Activated T-cell treated with anti-CD3 and anti-CD28 coated beads, Interleukin-2, amount 50 U/mL, for 4 hours (primary cell): ENCODE data around the gene PLA2G7. TPM values are rescaled to one million over a fixed set of nuclear protein-coding genes. Genes with fewer than 3 reads are reported as not detected.

Experiments
- ATAC-seq, 2 donors: fragments of 200-7000 bp; cut with Tn5 transposase; one replicate each; pipeline ENCODE4 v1.10.0; 2021
- DNase-seq: peaks from one replicate; pipeline ENCODE4 v3.0.0-alpha.2; 2020
- H3K27me3 Mint-ChIP-seq: one replicate; pipeline ENCODE4 v1.8.0; 2021; ENCODE audit warnings: low read depth, mixed read lengths
- H3K36me3 Mint-ChIP-seq: one replicate; pipeline ENCODE4 v1.8.0; 2022; ENCODE audit warnings: mixed read lengths; ENCODE audit not compliant: insufficient read depth
- H3K4me1 Mint-ChIP-seq: one replicate; pipeline ENCODE4 v1.8.0; 2021; ENCODE audit warnings: low read depth, mixed read lengths
- H3K4me3 Mint-ChIP-seq: one replicate; pipeline ENCODE4 v1.8.0; 2021; ENCODE audit warnings: mild to moderate bottlenecking, moderate library complexity, mixed read lengths
- H3K9me3 Mint-ChIP-seq: one replicate; pipeline ENCODE4 v1.8.0; 2021; ENCODE audit warnings: mixed read lengths
- total RNA-seq, 3 donors: library from RNA; stranded (reverse); gene quantifications; one replicate each; pipeline ENCODE4 v1.2.1, GENCODE V29; 2021

Gene PLA2G7
- total RNA-seq, 3 donors from 2014 or later, result not detected

- DNase-seq (no peak), ATAC-seq (no peak)
- Mint-ChIP-seq H3K9me3 (no peaks in the 10 kb centered on the region), H3K27me3 (peaks cover 60% of the 10 kb centered on the region), H3K36me3 (no peaks in the 10 kb centered on the region), H3K4me1 (peaks cover 8% of the 10 kb centered on the region), H3K4me3 (no peak overlapping the region)
These were observed 501 bp upstream of the PLA2G7 start for GRCh38 chr6:46735720-46736031.

- Mint-ChIP-seq H3K27me3 (peaks cover 60% of the 10 kb centered on the region), H3K4me3 (no peak overlapping the region), H3K4me1 (peaks cover 8% of the 10 kb centered on the region), H3K36me3 (no peaks in the 10 kb centered on the region), H3K9me3 (no peaks in the 10 kb centered on the region)
- ATAC-seq (no peak), DNase-seq (no peak)
These were observed 1.8 kb downstream of the PLA2G7 start for GRCh38 chr6:46733341-46733801.

DNA sequence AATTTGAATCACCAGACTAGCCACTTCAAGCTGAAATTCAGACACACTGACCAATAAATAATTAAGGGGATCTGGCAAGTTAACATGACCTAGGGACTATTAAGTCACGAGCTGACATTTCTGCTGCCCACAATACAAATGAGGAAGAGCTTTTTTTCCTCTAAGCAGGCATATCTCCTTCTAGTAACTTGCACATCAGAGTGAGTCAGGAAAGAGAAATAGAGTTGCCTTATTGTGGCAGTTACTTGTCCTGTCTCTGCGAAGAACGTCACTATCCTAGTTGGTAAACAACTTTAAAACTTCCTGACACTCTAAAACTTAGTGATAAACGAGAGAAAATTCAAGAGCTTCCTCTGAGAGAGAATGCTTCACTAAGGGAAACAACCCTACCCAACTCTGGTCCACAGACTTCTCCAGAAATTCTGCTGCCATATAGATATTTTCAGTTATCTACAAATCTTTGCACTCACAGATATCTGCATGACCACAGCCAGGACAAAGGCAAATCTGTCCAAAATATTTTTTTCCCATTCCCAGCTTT, 4.2 kb downstream of the PLA2G7 start:
- DNase-seq (no peak), ATAC-seq (no peak)
- H3K27me3 Mint-ChIP-seq, result peaks cover 52% of the 10 kb centered on the region
- H3K9me3 Mint-ChIP-seq, result no peaks in the 10 kb centered on the region
- no peaks in the 10 kb centered on the region for H3K36me3 Mint-ChIP-seq
- H3K4me1 Mint-ChIP-seq, result peaks cover 8% of the 10 kb centered on the region
- H3K4me3 Mint-ChIP-seq, result no peak overlapping the region

- no peak for ATAC-seq
These were observed 5.3 kb downstream of the PLA2G7 start for GRCh38 chr6:46729787-46730326.

GRCh38 chr6:46720401-46720800, 14.8 kb downstream of the PLA2G7 start:
- H3K4me3 Mint-ChIP-seq, result no peak overlapping the region
- ATAC-seq, result no peak
- H3K36me3 Mint-ChIP-seq, result no peaks in the 10 kb centered on the region
- H3K4me1 Mint-ChIP-seq, result no peaks in the 10 kb centered on the region
- H3K9me3 Mint-ChIP-seq, result no peaks in the 10 kb centered on the region
- peaks cover 33% of the 10 kb centered on the region for H3K27me3 Mint-ChIP-seq
- DNase-seq, result no peak

More at GRCh38 chr6:46729787-46730326, 5.3 kb downstream of the PLA2G7 start:
- no peak for DNase-seq
- no peaks in the 10 kb centered on the region for H3K9me3 Mint-ChIP-seq
- peaks cover 47% of the 10 kb centered on the region for H3K27me3 Mint-ChIP-seq
- H3K36me3 Mint-ChIP-seq, result no peaks in the 10 kb centered on the region
- no peak overlapping the region for H3K4me3 Mint-ChIP-seq
- H3K4me1 Mint-ChIP-seq, result peaks cover 5% of the 10 kb centered on the region

GRCh38 chr6:46719099-46719498, 16.1 kb downstream of the PLA2G7 start:
- Mint-ChIP-seq H3K27me3 (peaks cover 27% of the 10 kb centered on the region), H3K9me3 (no peaks in the 10 kb centered on the region), H3K36me3 (no peaks in the 10 kb centered on the region), H3K4me1 (no peaks in the 10 kb centered on the region), H3K4me3 (no peak overlapping the region)
- DNase-seq, result no peak
- ATAC-seq, result peak in 1 of 2 donors; percentile 25

GRCh38 chr6:46715141-46715540, 20.0 kb downstream of the PLA2G7 start:
- Mint-ChIP-seq H3K4me1 (no peaks in the 10 kb centered on the region), H3K9me3 (no peaks in the 10 kb centered on the region), H3K4me3 (no peak overlapping the region), H3K27me3 (peaks cover 16% of the 10 kb centered on the region), H3K36me3 (no peaks in the 10 kb centered on the region)
- DNase-seq, result no peak
- ATAC-seq, result no peak

DNA sequence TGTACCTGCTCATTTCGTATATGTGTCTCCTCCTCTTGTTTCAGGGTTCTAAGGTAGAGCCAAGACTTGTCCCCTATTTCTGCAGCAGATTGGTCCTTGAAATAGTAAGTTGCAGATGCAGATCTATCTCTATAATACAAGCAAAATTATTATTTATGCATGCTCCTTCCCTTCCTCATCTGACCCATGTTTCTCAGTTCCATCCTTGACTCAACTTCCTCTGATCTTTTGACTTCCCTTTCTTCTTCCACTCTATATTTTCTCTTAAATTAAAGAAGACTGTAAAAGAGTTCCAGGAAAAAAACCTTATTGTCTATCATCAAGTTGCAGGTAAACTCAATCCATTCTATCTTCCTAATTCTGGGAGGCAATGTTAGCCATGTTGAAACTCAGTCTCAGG, 23.7 kb downstream of the PLA2G7 start:
- Mint-ChIP-seq H3K9me3 (no peaks in the 10 kb centered on the region), H3K27me3 (peaks cover 16% of the 10 kb centered on the region)
- no peak for ATAC-seq

GRCh38 chr6:46706464-46706863, 28.7 kb downstream of the PLA2G7 start:
- Mint-ChIP-seq H3K4me3 (no peak overlapping the region), H3K36me3 (no peaks in the 10 kb centered on the region), H3K9me3 (no peaks in the 10 kb centered on the region), H3K4me1 (no peaks in the 10 kb centered on the region), H3K27me3 (peaks cover 25% of the 10 kb centered on the region)
- ATAC-seq, result no peak
- DNase-seq, result no peak

More for the DNA sequence above, 23.7 kb downstream of the PLA2G7 start:
- Mint-ChIP-seq H3K36me3 (no peaks in the 10 kb centered on the region), H3K4me3 (no peak overlapping the region), H3K4me1 (no peaks in the 10 kb centered on the region)
- no peak for DNase-seq

- no peak for ATAC-seq
- no peaks in the 10 kb centered on the region for H3K9me3 Mint-ChIP-seq
These were observed 30.6 kb downstream of the PLA2G7 start for GRCh38 chr6:46704562-46704961.

GRCh38 chr6:46699970-46700369, 35.2 kb downstream of the PLA2G7 start:
- Mint-ChIP-seq H3K9me3 (no peaks in the 10 kb centered on the region), H3K36me3 (no peaks in the 10 kb centered on the region)
- ATAC-seq, result no peak

More at GRCh38 chr6:46704562-46704961, 30.6 kb downstream of the PLA2G7 start:
- H3K4me3 Mint-ChIP-seq, result no peak overlapping the region
- no peaks in the 10 kb centered on the region for H3K36me3 Mint-ChIP-seq
- no peaks in the 10 kb centered on the region for H3K4me1 Mint-ChIP-seq
- DNase-seq, result no peak
- peaks cover 25% of the 10 kb centered on the region for H3K27me3 Mint-ChIP-seq

GRCh38 chr6:46690911-46691451, 44.2 kb downstream of the PLA2G7 start:
- H3K36me3 Mint-ChIP-seq, result no peaks in the 10 kb centered on the region
- ATAC-seq (no peak), DNase-seq (no peak)
- H3K9me3 Mint-ChIP-seq, result no peaks in the 10 kb centered on the region
- H3K4me3 Mint-ChIP-seq, result no peak overlapping the region
- H3K4me1 Mint-ChIP-seq, result no peaks in the 10 kb centered on the region
- H3K27me3 Mint-ChIP-seq, result peaks cover 5% of the 10 kb centered on the region

More at GRCh38 chr6:46699970-46700369, 35.2 kb downstream of the PLA2G7 start:
- H3K27me3 Mint-ChIP-seq, result peaks cover 20% of the 10 kb centered on the region
- DNase-seq, result no peak
- no peaks in the 10 kb centered on the region for H3K4me1 Mint-ChIP-seq
- H3K4me3 Mint-ChIP-seq, result no peak overlapping the region

- H3K27me3 Mint-ChIP-seq, result peaks cover 3% of the 10 kb centered on the region
- H3K4me3 Mint-ChIP-seq, result no peak overlapping the region
- H3K9me3 Mint-ChIP-seq, result no peaks in the 10 kb centered on the region
- no peaks in the 10 kb centered on the region for H3K36me3 Mint-ChIP-seq
- DNase-seq, result no peak
- no peak for ATAC-seq
- H3K4me1 Mint-ChIP-seq, result no peaks in the 10 kb centered on the region
These were observed 44.9 kb downstream of the PLA2G7 start for GRCh38 chr6:46690141-46690755.

- Mint-ChIP-seq H3K27me3 (peaks cover 3% of the 10 kb centered on the region), H3K4me1 (no peaks in the 10 kb centered on the region), H3K4me3 (no peak overlapping the region)
These were observed 45.5 kb downstream of the PLA2G7 start for GRCh38 chr6:46689657-46690056.

GRCh38 chr6:46688966-46689335, 46.2 kb downstream of the PLA2G7 start:
- no peaks in the 10 kb centered on the region for H3K4me1 Mint-ChIP-seq
- no peak overlapping the region for H3K4me3 Mint-ChIP-seq
- H3K27me3 Mint-ChIP-seq, result peaks cover 3% of the 10 kb centered on the region
- H3K36me3 Mint-ChIP-seq, result no peaks in the 10 kb centered on the region
- ATAC-seq, result no peak
- DNase-seq, result no peak
- H3K9me3 Mint-ChIP-seq, result no peaks in the 10 kb centered on the region

More at GRCh38 chr6:46689657-46690056, 45.5 kb downstream of the PLA2G7 start:
- ATAC-seq (no peak), DNase-seq (no peak)
- no peaks in the 10 kb centered on the region for H3K36me3 Mint-ChIP-seq
- no peaks in the 10 kb centered on the region for H3K9me3 Mint-ChIP-seq
